PC-3 (cell line): Measurements from ENCODE around the gene AP1B1. TPM values are rescaled to one million over a fixed set of nuclear protein-coding genes. Genes with fewer than 3 reads are reported as not detected.

ENCODE experiments used
- ATAC-seq: fragments of 200-7000 bp; cut with Tn5 transposase; 2 replicates; pipeline ENCODE4 v1.9.1; 2020; ENCODE audit warnings: mild to moderate bottlenecking, moderate library complexity
- BruUV-seq: library from RNA; stranded (reverse); fragments of 400-500 nt; replicated peaks from 2 replicates; lab custom pipeline; 2021; lab: Mats Ljungman, UMichigan
- CTCF ChIA-PET: fragments of 300-600 bp; sonication (Branson Sonifier 250); formaldehyde crosslinking; loops from one replicate; lab custom pipeline; 2022; ENCODE audit warnings: antibody characterized with exemption; lab: Charles Lee
- POLR2A ChIA-PET: fragments of 300-600 bp; sonication (Branson Sonifier 250); formaldehyde crosslinking; loops from one replicate; lab custom pipeline; 2022; ENCODE audit warnings: antibody characterized with exemption; ENCODE audit not compliant: unreplicated experiment; lab: Charles Lee
- DNase-seq: peaks from one replicate; pipeline ENCODE4 v3.0.0-alpha.2; 2015
- H2AFZ ChIP-seq: fragments of 300-600 bp; sonication (generic); 2 replicates; pipeline ENCODE4 v1.6.0; 2016; ENCODE audit warnings: antibody characterized with exemption, low read length
- H3F3A ChIP-seq: fragments of 300-600 bp; sonication (generic); one replicate; pipeline ENCODE4 v1.6.0; 2017; ENCODE audit warnings: antibody characterized with exemption, low read length, control low read depth, mild to moderate bottlenecking; ENCODE audit not compliant: unreplicated experiment
- H3K27ac ChIP-seq: fragments of 300-600 bp; sonication (generic); 2 replicates; pipeline ENCODE4 v1.5.1; 2016; ENCODE audit warnings: mild to moderate bottlenecking, low read length
- H3K27me3 ChIP-seq: fragments of 300-600 bp; sonication (generic); 2 replicates; pipeline ENCODE4 v1.6.1; 2016; ENCODE audit warnings: low read length, mixed read lengths
- H3K36me3 ChIP-seq: fragments of 300-600 bp; sonication (generic); 2 replicates; pipeline ENCODE4 v1.6.1; 2016; ENCODE audit warnings: low read depth, mixed run types, low read length, mixed read lengths
- H3K4me1 ChIP-seq: fragments of 300-600 bp; sonication (generic); 2 replicates; pipeline ENCODE4 v1.5.1; 2016; ENCODE audit warnings: low read length; ENCODE audit not compliant: insufficient read depth
- H3K4me2 ChIP-seq: fragments of 300-600 bp; sonication (generic); 2 replicates; pipeline ENCODE4 v1.6.0; 2016; ENCODE audit warnings: low read length
- H3K4me3 ChIP-seq: fragments of 300-600 bp; sonication (generic); 2 replicates; pipeline ENCODE4 v1.5.1; 2016; ENCODE audit warnings: mild to moderate bottlenecking, low read length, mixed read lengths
- H3K79me2 ChIP-seq: fragments of 300-600 bp; sonication (generic); 2 replicates; pipeline ENCODE4 v1.6.1; 2017; ENCODE audit warnings: low read length, mixed read lengths
- H3K9ac ChIP-seq: fragments of 300-600 bp; sonication (generic); 2 replicates; pipeline ENCODE4 v1.6.0; 2016; ENCODE audit warnings: mild to moderate bottlenecking, low read length
- H3K9me2 ChIP-seq: fragments of 300-600 bp; sonication (generic); replicated peaks from 2 replicates; pipeline ENCODE4 v1.6.1; 2016; ENCODE audit warnings: mixed run types, low read length, mixed read lengths
- H3K9me3 ChIP-seq: fragments of 300-600 bp; sonication (generic); 2 replicates; pipeline ENCODE4 v1.6.1; 2016; ENCODE audit warnings: low read length, mixed read lengths
- H4K20me1 ChIP-seq: fragments of 300-600 bp; sonication (generic); 2 replicates; pipeline ENCODE4 v1.6.1; 2016; ENCODE audit warnings: low read length, mixed read lengths
- EZH2 ChIP-seq: fragments of 300-600 bp; sonication (generic); IDR thresholded peaks from one replicate; pipeline ENCODE4 v1.6.1; 2017; ENCODE audit warnings: antibody characterized with exemption, mild to moderate bottlenecking, low read length; ENCODE audit not compliant: unreplicated experiment
- EZH2phosphoT487 ChIP-seq: fragments of 300-600 bp; sonication (generic); IDR thresholded peaks from 2 replicates; pipeline ENCODE4 v1.6.1; 2018; ENCODE audit warnings: mild to moderate bottlenecking, antibody characterized with exemption, low read length, borderline replicate concordance
- intact Hi-C: fragments of 100-400 bp; cut with micrococcal nuclease; formaldehyde crosslinking; loops from 2 replicates; pipeline ENCODE4 v1.9.0; 2023
- total RNA-seq: library from RNA; depleted of rRNA; stranded (reverse); fragments of >200 nt; gene quantifications from 2 replicates; pipeline ENCODE4 v1.2.3, GENCODE V29; 2014
- TF ChIP-seq, protein P1 (sequence below): fragments of 300-600 bp; sonication (generic); conservative IDR thresholded peaks from 2 replicates; pipeline ENCODE4 v1.5.1; 2017; ENCODE audit warnings: antibody characterized with exemption, low read depth, mild to moderate bottlenecking, low read length

AP1B1 gene
- total RNA-seq, 1 experiment from 2014 or later: 81.2 TPM

DNA sequence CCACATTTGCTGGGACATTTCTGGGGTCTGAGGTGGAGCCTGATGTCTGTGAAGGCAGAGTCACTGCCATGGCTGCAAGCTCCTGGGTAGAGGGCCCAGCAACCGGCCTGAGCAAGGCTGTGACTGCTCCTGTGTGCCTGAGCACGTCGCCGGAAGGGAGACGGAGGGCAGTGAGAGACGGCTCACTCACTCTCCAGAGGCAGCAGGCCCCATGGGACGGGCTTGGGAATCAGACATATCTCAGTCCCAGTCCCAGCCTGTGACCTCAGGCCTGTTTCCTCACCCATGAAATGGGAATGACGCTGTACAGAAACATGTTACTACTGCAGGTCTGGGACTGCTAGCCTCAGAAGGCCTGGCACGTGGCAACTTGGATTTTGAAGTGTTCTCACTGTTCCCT, 36.5 kb downstream of the AP1B1 start:
- Histone ChIP-seq H4K20me1 (no peaks in the 10 kb centered on the region), H3K9me2 (no peaks in the 10 kb centered on the region), H3K27ac (no peak overlapping the region), H3K36me3 (peaks cover 26% of the 10 kb centered on the region), H3K4me2 (no peak overlapping the region), H3K27me3 (no peaks in the 10 kb centered on the region), H2AFZ (no peak overlapping the region), H3K9ac (no peak overlapping the region), H3K4me3 (no peak overlapping the region), H3K79me2 (no peaks in the 10 kb centered on the region), H3F3A (no peaks in the 10 kb centered on the region), H3K9me3 (no peaks in the 10 kb centered on the region), H3K4me1 (peaks cover 13% of the 10 kb centered on the region)
- no TSS peak for BruUV-seq
- no peak for ATAC-seq
- POLR2A ChIA-PET: no interaction called here
- TF ChIP-seq, protein P1, sequence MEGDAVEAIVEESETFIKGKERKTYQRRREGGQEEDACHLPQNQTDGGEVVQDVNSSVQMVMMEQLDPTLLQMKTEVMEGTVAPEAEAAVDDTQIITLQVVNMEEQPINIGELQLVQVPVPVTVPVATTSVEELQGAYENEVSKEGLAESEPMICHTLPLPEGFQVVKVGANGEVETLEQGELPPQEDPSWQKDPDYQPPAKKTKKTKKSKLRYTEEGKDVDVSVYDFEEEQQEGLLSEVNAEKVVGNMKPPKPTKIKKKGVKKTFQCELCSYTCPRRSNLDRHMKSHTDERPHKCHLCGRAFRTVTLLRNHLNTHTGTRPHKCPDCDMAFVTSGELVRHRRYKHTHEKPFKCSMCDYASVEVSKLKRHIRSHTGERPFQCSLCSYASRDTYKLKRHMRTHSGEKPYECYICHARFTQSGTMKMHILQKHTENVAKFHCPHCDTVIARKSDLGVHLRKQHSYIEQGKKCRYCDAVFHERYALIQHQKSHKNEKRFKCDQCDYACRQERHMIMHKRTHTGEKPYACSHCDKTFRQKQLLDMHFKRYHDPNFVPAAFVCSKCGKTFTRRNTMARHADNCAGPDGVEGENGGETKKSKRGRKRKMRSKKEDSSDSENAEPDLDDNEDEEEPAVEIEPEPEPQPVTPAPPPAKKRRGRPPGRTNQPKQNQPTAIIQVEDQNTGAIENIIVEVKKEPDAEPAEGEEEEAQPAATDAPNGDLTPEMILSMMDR: no peak
- TF ChIP-seq EZH2: no peak
- TF ChIP-seq EZH2phosphoT487: no peak
- no peak for DNase-seq
- intact Hi-C loops: no loop called here
- CTCF ChIA-PET: no interaction called here

DNA sequence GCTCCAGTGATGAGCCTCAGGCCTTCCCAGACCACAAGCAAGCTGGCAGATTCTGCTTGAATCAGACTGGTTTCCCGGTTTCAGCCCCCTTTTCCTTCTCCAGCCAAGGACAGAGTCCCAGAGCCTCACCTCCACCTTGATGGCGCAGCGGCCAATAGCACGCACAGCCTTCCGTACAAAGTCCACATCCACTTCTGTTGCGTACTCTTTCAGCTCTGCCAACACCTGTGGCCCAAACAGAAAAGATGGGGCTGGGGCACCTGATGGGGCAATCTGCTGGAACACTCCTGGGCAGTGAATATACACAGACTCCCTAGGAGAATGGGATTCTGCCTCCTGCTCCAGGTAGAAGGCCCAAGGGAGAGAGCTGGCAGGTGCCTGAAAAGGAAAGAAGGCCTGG, 37.3 kb downstream of the AP1B1 start:
- Histone ChIP-seq H3K4me3 (no peak overlapping the region), H3K36me3 (peaks cover 29% of the 10 kb centered on the region), H3K79me2 (no peaks in the 10 kb centered on the region), H3K9ac (no peak overlapping the region), H4K20me1 (no peaks in the 10 kb centered on the region), H3K9me3 (no peaks in the 10 kb centered on the region), H3K27ac (no peak overlapping the region), H3K4me2 (no peak overlapping the region), H3K9me2 (no peaks in the 10 kb centered on the region), H2AFZ (no peak overlapping the region), H3F3A (no peaks in the 10 kb centered on the region), H3K27me3 (no peaks in the 10 kb centered on the region), H3K4me1 (peaks cover 13% of the 10 kb centered on the region)
- no TSS peak for BruUV-seq
- DNase-seq (no peak), ATAC-seq (no peak)
- intact Hi-C loops: no loop called here
- ChIA-PET CTCF (no interaction called here), POLR2A (no interaction called here)
- TF ChIP-seq EZH2phosphoT487 (no peak), EZH2 (no peak)
- TF ChIP-seq, protein P1: no peak

DNA sequence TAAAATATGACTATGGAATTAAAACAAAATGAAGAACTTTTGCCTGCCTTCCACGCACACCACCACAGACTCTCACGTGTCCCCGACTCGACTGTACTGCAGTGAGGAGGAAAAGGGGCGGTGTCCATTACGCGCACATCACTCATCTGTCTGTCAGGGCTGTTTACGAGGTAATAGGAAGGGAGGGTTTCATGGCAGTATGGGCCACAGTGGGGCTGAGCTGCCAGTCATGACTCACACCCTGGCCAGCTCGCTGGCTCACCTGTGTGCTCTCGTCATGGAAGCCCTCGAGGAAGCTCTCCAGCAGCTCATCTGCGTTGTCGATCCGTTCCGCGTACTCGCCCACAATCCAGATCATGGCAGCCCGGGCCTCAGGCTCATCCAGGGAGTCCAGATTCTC, 39.4 kb downstream of the AP1B1 start:
- TF ChIP-seq EZH2: no peak
- ATAC-seq (peak; percentile 96), DNase-seq (peak; percentile 94)
- Histone ChIP-seq H4K20me1 (no peaks in the 10 kb centered on the region), H3K9me3 (no peaks in the 10 kb centered on the region), H2AFZ (peak overlapping the region; percentile 51; the same call in 1 of the 2 replicates), H3K4me2 (peak overlapping the region; percentile 59), H3K4me3 (no peak overlapping the region), H3K27me3 (no peaks in the 10 kb centered on the region), H3K9ac (peak overlapping the region; percentile 45), H3K79me2 (no peaks in the 10 kb centered on the region), H3K9me2 (no peaks in the 10 kb centered on the region), H3K27ac (peak overlapping the region; percentile 88), H3F3A (peaks cover 7% of the 10 kb centered on the region), H3K4me1 (peaks cover 20% of the 10 kb centered on the region), H3K36me3 (peaks cover 32% of the 10 kb centered on the region)
- ChIA-PET CTCF (interaction anchor here (0.6 kb wide), 1 partner anchor 43 kb away, joined by 4 read pairs; no protein-coding TSS in a partner anchor), POLR2A (interaction anchor here (0.5 kb wide), 1 partner anchor 975 kb away, joined by 8 read pairs; no protein-coding TSS in a partner anchor)
- no TSS peak for BruUV-seq
- intact Hi-C loops: loop anchor here (5.0 kb wide), 1 partner anchor 42 kb away; the partner anchor contains the start of gene GAS2L1
